Choroid plexus epithelial cell (primary cell): ENCODE measurements around the gene LMAN2L.
A peak's percentile ranks its signal among the peaks of the same experiment; 100 is the strongest.

Source experiments
- DNase-seq: peaks from one replicate; pipeline ENCODE4 v3.0.0-alpha.2; 2010; ENCODE audit warnings: low read depth
- H3K4me3 ChIP-seq: 2 replicates; pipeline ENCODE4 v1.5.1; 2011; ENCODE audit warnings: low read depth, mild to moderate bottlenecking, control low read depth, low read length, moderate library complexity
- CTCF ChIP-seq: conservative IDR thresholded peaks from 2 replicates; pipeline ENCODE4 v1.5.1; 2011; ENCODE audit warnings: low read depth, mild to moderate bottlenecking, control low read depth, inconsistent platforms, low read length, moderate library complexity

Gene LMAN2L

GRCh38 chr2:96715658-96716057 is 24.2 kb downstream of the LMAN2L start:
- DNase-seq, result peak; percentile 44
- TF ChIP-seq CTCF, result no peak
- H3K4me3 ChIP-seq, result no peak overlapping the region

GRCh38 chr2:96710985-96711384 is 28.9 kb downstream of the LMAN2L start:
- no peak for DNase-seq
- H3K4me3 ChIP-seq, result no peak overlapping the region
- TF ChIP-seq CTCF, result no peak

- H3K4me3 ChIP-seq, result no peak overlapping the region
- DNase-seq, result no peak
- no peak for TF ChIP-seq CTCF
Measured at GRCh38 chr2:96703021-96703751, 36.7 kb downstream of the LMAN2L start.

GRCh38 chr2:96702098-96702785 is 37.6 kb downstream of the LMAN2L start:
- no peak for DNase-seq
- no peak for TF ChIP-seq CTCF
- no peak overlapping the region for H3K4me3 ChIP-seq

GRCh38 chr2:96701636-96702035 is 38.2 kb downstream of the LMAN2L start:
- no peak for DNase-seq
- no peak for TF ChIP-seq CTCF
- H3K4me3 ChIP-seq, result no peak overlapping the region

- no peak overlapping the region for H3K4me3 ChIP-seq
- TF ChIP-seq CTCF, result no peak
- DNase-seq, result no peak
Measured at GRCh38 chr2:96700086-96700485, 39.8 kb downstream of the LMAN2L start.

- TF ChIP-seq CTCF, result no peak
- DNase-seq, result no peak
- H3K4me3 ChIP-seq, result no peak overlapping the region
Measured at GRCh38 chr2:96699621-96700020, 40.2 kb downstream of the LMAN2L start.
